GM12872 (cell line): ENCODE results near the gene GABRB3.

Source experiments
- TF ChIP-seq, protein P1 (sequence below): IDR thresholded peaks from 3 replicates; pipeline ENCODE4 v1.5.1; 2011; ENCODE audit warnings: low read depth, mild to moderate bottlenecking, low read length, moderate library complexity; ENCODE audit not compliant: insufficient read depth

Gene GABRB3

DNA sequence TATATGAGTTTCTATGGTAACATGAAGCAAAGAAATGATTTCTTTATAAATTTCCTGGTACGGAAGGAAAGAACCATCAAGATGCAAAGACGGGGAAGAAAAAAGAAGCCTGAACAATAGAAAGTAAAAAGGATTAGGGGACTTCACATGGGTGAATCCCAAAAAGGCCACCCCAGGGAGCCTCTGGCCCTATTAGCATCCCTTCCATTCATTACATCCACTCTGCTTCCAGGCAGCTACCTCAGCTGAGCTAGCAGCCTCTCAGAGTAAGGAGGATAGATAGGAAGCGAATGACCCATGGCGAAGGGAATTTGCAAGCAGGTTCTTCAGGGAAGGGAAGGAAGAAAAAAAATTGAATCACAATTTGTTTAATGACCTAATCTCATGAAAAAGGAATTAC is 81.6 kb downstream of the GABRB3 start:
- TF ChIP-seq, protein P1, sequence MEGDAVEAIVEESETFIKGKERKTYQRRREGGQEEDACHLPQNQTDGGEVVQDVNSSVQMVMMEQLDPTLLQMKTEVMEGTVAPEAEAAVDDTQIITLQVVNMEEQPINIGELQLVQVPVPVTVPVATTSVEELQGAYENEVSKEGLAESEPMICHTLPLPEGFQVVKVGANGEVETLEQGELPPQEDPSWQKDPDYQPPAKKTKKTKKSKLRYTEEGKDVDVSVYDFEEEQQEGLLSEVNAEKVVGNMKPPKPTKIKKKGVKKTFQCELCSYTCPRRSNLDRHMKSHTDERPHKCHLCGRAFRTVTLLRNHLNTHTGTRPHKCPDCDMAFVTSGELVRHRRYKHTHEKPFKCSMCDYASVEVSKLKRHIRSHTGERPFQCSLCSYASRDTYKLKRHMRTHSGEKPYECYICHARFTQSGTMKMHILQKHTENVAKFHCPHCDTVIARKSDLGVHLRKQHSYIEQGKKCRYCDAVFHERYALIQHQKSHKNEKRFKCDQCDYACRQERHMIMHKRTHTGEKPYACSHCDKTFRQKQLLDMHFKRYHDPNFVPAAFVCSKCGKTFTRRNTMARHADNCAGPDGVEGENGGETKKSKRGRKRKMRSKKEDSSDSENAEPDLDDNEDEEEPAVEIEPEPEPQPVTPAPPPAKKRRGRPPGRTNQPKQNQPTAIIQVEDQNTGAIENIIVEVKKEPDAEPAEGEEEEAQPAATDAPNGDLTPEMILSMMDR = no peak

DNA sequence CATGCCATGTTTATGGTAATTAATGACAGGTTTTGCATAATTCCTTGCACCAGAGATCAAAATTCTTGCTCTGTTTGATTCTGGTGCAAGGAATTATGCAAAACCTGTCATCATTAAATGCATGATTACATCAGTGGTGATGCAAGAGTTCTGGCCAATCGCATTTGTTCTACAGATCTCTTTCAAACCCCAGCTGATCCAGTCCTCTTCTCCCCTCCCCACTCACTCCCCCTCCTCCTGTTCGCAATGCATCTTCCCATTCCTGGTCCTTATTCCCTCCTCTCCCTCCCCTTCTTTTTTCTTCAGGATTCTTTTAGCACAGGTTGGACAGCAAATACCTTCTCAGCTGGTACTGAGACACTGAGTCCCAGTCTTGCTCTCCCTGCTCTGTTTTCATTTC is 82.1 kb downstream of the GABRB3 start:
- TF ChIP-seq, protein P1 = no peak

DNA sequence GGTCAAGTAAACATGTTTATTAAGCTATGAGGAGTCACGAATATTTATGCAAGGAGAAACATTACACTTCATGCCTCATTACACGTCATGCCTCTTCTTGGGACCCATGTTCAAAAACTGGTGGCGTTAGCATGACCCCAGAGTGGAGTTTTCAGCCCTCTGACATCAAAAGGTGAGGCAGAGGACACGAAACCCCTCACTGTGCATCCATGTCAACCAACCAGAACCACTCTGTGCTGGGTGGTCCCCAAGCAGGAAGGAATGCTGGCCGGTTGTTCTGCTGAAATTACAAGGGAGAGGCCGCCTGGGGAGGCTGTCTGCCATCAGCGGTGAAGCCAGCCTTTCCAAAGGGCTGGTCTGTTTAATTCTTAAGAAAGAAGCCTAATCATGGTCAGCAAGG is 83.4 kb downstream of the GABRB3 start:
- TF ChIP-seq, protein P1 = no peak

DNA sequence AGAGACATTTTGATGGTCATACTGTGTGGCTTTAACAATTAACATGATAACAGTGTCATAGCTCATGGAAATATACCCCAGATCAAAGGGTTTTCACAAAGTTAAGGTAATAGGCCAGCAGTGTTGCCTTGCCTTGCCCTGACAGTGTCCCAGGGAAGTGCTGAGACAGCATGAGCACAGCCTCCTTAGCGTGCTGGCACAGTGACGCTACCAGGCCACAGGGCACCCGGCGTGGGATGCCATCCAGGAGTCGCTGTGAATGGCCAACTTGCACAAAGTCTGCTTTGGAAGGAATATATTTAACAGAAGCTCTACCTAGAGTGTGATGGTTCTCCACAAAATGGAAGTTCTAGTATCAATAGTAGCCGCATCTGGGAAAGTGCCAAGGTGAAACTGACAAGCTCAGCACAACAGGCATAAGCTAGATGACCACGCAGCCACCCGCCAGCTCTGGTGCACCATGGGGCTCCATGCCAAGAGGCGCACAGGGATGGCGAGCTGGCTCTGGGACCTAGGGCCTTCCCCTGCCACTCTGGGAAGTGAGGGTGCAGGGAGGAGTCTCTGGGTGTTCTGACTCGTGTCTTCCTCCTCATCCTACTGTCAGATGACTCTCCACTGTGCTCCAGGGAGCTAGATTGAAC is 86.2 kb downstream of the GABRB3 start:
- TF ChIP-seq, protein P1 = no peak

DNA sequence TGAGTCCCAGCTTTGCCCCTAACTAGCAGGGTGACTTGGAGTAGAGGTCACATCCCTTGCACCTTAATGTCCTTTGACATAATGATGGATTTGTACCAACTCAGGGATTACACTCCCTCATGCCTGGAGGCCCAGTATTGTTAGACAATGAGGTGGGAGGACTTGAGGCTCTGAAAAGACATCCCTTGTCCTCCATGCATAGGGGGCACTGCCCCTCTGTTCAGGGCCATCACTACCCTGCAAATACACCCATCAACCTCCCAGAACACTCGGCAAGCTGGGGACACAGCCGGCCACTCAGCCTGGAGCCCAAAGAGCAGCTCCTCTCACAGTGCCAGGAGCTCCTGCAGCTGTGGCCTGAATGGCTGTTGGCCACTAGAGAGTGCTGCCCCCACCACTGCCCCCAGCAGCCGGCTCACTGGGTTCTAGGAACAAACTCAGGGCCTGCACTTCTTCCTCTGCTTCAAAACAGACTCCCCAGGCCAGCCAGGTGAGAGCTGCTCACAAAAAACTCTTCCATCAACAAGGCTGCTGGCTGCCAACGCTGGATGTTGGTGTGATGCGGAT is 90.2 kb downstream of the GABRB3 start:
- TF ChIP-seq, protein P1 = no peak

DNA sequence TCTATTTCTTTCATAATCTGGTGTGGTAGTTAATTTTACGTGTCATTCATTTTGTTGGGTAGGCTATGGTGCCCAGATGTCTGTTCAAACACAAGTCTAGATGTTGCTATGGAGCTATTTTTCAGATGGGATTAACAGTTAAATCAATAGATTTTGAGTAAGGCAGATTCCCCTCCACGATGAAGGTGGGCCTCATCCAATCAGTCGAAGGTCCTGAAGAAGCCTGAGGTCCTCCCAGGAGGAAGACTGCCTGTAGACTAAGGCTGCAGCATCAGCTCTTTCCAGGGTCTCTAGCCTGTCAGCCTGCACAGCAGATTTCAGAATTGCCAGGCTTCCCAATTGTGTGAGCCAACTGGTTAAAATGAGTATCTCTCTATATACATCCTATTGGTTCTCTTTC is 92.9 kb downstream of the GABRB3 start:
- TF ChIP-seq, protein P1 = no peak

DNA sequence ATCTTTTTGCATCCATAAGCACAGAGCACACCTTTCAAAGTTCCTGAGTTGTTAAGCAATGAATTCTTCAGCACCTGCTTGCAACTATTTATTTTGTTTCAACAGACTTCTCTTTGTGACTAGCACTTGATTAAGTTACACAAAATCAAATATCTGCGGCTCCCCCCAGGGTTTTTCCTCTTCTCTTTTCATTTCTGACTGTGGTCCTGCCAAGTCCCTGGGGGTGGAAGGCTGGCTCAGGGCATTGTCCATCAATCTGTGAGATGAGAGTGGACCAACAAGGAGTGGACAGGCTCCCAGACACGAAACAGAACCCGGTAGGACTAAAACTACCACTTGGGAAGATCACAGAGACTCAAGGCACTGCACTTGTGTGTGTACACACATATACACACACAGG is 96.8 kb downstream of the GABRB3 start:
- TF ChIP-seq, protein P1 = no peak
